SK-N-SH (cell line): ENCODE data around the gene KIAA1549. TPM values are rescaled to one million over a fixed set of nuclear protein-coding genes. Genes with fewer than 3 reads are reported as not detected.

Experiments used
- CTCF ChIA-PET: fragments of 300-600, 350-600 bp; formaldehyde crosslinking; extraction: SDS; loops from one replicate; lab custom pipeline; 2021; lab: Yijun Ruan, JAX
- POLR2A ChIA-PET: fragments of 350-600 bp; sonication (Branson Sonifier 250); formaldehyde crosslinking; extraction: SDS; loops from one replicate; lab custom pipeline; 2020; ENCODE audit warnings: antibody characterized with exemption, inconsistent platforms; lab: Yijun Ruan, JAX
- DNase-seq: peaks from one replicate; pipeline ENCODE4 v3.0.0; 2012
- H2AFZ ChIP-seq: fragments of 200-600 bp; sonication (generic); 2 replicates; pipeline ENCODE4 v1.8.1; 2016; ENCODE audit warnings: antibody characterized with exemption, mild to moderate bottlenecking, low read depth
- H3F3A ChIP-seq: fragments of 200-600 bp; sonication (generic); replicated peaks from 2 replicates; pipeline ENCODE3; 2016; ENCODE audit warnings: antibody characterized with exemption, mild to moderate bottlenecking; ENCODE audit not compliant: insufficient read depth
- H3K27ac ChIP-seq, 2 experiments: fragments of 200-500 bp in 1 of 2; fragments of 200-600 bp in 1 of 2; sonication (Bioruptor generic) in 1 of 2; sonication (generic), shearing (Covaris generic) in 1 of 2; 2 replicates each; pipeline versions ENCODE4 v1.5.1 to v1.6.1; 2014 to 2016; ENCODE audit warnings: low read depth in 2 of 2, inconsistent platforms in 1 of 2, low read length in 1 of 2, mild to moderate bottlenecking in 1 of 2, mixed read lengths in 1 of 2
- H3K27me3 ChIP-seq: fragments of 200-600 bp; sonication (generic), shearing (Covaris generic); 2 replicates; pipeline ENCODE4 v1.6.1; 2016; ENCODE audit warnings: mixed run types; ENCODE audit not compliant: insufficient read depth
- H3K36me3 ChIP-seq, 2 experiments: fragments of 200-500 bp in 1 of 2; fragments of 200-600 bp in 1 of 2; sonication (Bioruptor generic) in 1 of 2; sonication (generic) in 1 of 2; replicated peaks in 1 of 2; 2 replicates each; pipeline versions ENCODE3 to v1.5.1; 2014 to 2016; ENCODE audit warnings: low read length in 1 of 2, mild to moderate bottlenecking in 1 of 2; ENCODE audit not compliant: insufficient read depth in 2 of 2, control insufficient read depth in 1 of 2
- H3K4me1 ChIP-seq, 2 experiments: fragments of 200-500 bp in 1 of 2; fragments of 200-600 bp in 1 of 2; sonication (Bioruptor generic) in 1 of 2; sonication (generic), shearing (Covaris generic) in 1 of 2; 2 replicates each; pipeline versions ENCODE4 v1.5.1 to v1.6.1; 2014 to 2016; ENCODE audit warnings: low read depth in 1 of 2, low read length in 1 of 2, mixed run types in 1 of 2; ENCODE audit not compliant: insufficient read depth in 2 of 2, control insufficient read depth in 1 of 2
- H3K4me2 ChIP-seq: fragments of 200-600 bp; sonication (generic), shearing (Covaris generic); 2 replicates; pipeline ENCODE4 v1.6.1; 2017; ENCODE audit warnings: mixed run types
- H3K4me3 ChIP-seq, 2 experiments: fragments of 200-500 bp in 1 of 2; fragments of 200-600 bp in 1 of 2; sonication (Bioruptor generic) in 1 of 2; sonication (generic), shearing (Covaris generic) in 1 of 2; 2 replicates each; pipeline versions ENCODE4 v1.5.1 to v1.8.1; 2014 to 2016; ENCODE audit warnings: low read depth in 2 of 2, inconsistent platforms in 1 of 2, low read length in 1 of 2, mild to moderate bottlenecking in 1 of 2, mixed read lengths in 1 of 2, moderate library complexity in 1 of 2
- H3K79me2 ChIP-seq: fragments of 200-600 bp; sonication (generic); 2 replicates; pipeline ENCODE4 v1.8.1; 2017; ENCODE audit warnings: mild to moderate bottlenecking; ENCODE audit not compliant: insufficient read depth
- H3K9ac ChIP-seq: fragments of 200-600 bp; sonication (generic); 2 replicates; pipeline ENCODE4 v1.6.1; 2017; ENCODE audit warnings: mixed run types
- H3K9me2 ChIP-seq: fragments of 200-600 bp; sonication (generic); 2 replicates; pipeline ENCODE4 v1.6.1; 2017; ENCODE audit warnings: mixed run types
- H3K9me3 ChIP-seq: fragments of 200-600 bp; sonication (generic); 2 replicates; pipeline ENCODE4 v1.6.1; 2017; ENCODE audit warnings: mixed run types, mild to moderate bottlenecking, moderate library complexity
- H4K20me1 ChIP-seq: fragments of 200-600 bp; sonication (generic); 2 replicates; pipeline ENCODE4 v1.6.1; 2017; ENCODE audit warnings: mild to moderate bottlenecking, mixed run types; ENCODE audit not compliant: insufficient read depth
- CHD2 ChIP-seq: fragments of 150-350 bp; IDR thresholded peaks from 2 replicates; pipeline ENCODE4 v1.6.1; 2018; ENCODE audit warnings: low read length; ENCODE audit not compliant: partially characterized antibody
- EZH2phosphoT487 ChIP-seq: fragments of 200-600 bp; sonication (generic); IDR thresholded peaks from 2 replicates; pipeline ENCODE4 v1.6.1; 2017; ENCODE audit warnings: low read depth, mixed run types, mild to moderate bottlenecking, antibody characterized with exemption, moderate library complexity, borderline replicate concordance
- FOXJ3 ChIP-seq: sonication (generic); formaldehyde crosslinking; IDR thresholded peaks from 2 replicates; pipeline ENCODE4 v1.5.1; 2020; ENCODE audit warnings: mild to moderate bottlenecking, missing genetic modification reagents
- GABPA ChIP-seq: IDR thresholded peaks from 2 replicates; pipeline ENCODE4 v1.4.0; 2012; ENCODE audit warnings: low read depth, mild to moderate bottlenecking
- GATA2 ChIP-seq: sonication (generic); formaldehyde crosslinking; IDR thresholded peaks from 2 replicates; pipeline ENCODE4 v1.5.0; 2020; ENCODE audit warnings: mild to moderate bottlenecking, missing genetic modification reagents
- JUND ChIP-seq: IDR thresholded peaks from 2 replicates; pipeline ENCODE4 v1.4.0; 2012
- NFIC ChIP-seq: IDR thresholded peaks from 2 replicates; pipeline ENCODE4 v1.4.0; 2012; ENCODE audit warnings: borderline replicate concordance
- POLR2AphosphoS5 ChIP-seq: IDR thresholded peaks from 2 replicates; pipeline ENCODE4 v1.6.1; 2012; ENCODE audit warnings: low read depth, low read length
- RAD21 ChIP-seq: IDR thresholded peaks from 2 replicates; pipeline ENCODE4 v1.6.1; 2012; ENCODE audit warnings: mild to moderate bottlenecking, low read length
- REST ChIP-seq: IDR thresholded peaks from 2 replicates; pipeline ENCODE4 v1.6.1; 2012; ENCODE audit warnings: mild to moderate bottlenecking, low read depth, low read length, moderate library complexity
- RFX5 ChIP-seq: IDR thresholded peaks from 2 replicates; pipeline ENCODE4 v1.6.1; 2012; ENCODE audit warnings: mild to moderate bottlenecking, improper control_type of control experiment, low read length
- TAF1 ChIP-seq: IDR thresholded peaks from 2 replicates; pipeline ENCODE4 v1.6.1; 2012; ENCODE audit warnings: low read depth, mild to moderate bottlenecking, low read length, moderate library complexity, borderline replicate concordance
- TCF12 ChIP-seq: IDR thresholded peaks from 2 replicates; pipeline ENCODE4 v1.4.0; 2012
- USF1 ChIP-seq: IDR thresholded peaks from 2 replicates; pipeline ENCODE4 v1.4.0; 2012; ENCODE audit warnings: low read depth, borderline replicate concordance
- USF2 ChIP-seq: fragments of 150-350 bp; IDR thresholded peaks from 2 replicates; pipeline ENCODE4 v1.6.1; 2017; ENCODE audit warnings: antibody characterized with exemption, low read length, low read depth, borderline replicate concordance
- WGBS: methylation state at CpG from one replicate; pipeline ENCODE4 v1.1.6; 2017; ENCODE audit warnings: low lambda C conversion rate; 5-methylcytosine and 5-hydroxymethylcytosine counted together
- polyA plus RNA-seq, 3 experiments: library from polyadenylated mRNA; depleted of rRNA; stranded (reverse); fragments of >200 nt; gene quantifications; 2 replicates each; pipeline ENCODE4 v1.2.3, GENCODE V29; 2012

Gene KIAA1549
- polyA plus RNA-seq, 1 of the 3 experiments (the other 2 are of a cell fraction), result 3.6 TPM

- TF ChIP-seq FOXJ3 (CRISPR knock-in tag) (no peak), GABPA (no peak), JUND (no peak), REST (no peak), CHD2 (no peak)
Measured at GRCh38 chr7:138919216-138919615, 62.0 kb downstream of the KIAA1549 start (continued).

GRCh38 chr7:138918756-138919155 lies 62.4 kb downstream of the KIAA1549 start:
- no peak for DNase-seq
- Histone ChIP-seq H3K36me3 (peaks cover 9 to 33% of the 10 kb centered on the region in 2 experiments), H3K9me3 (no peaks in the 10 kb centered on the region), H3K9me2 (no peaks in the 10 kb centered on the region), H3K9ac (no peak overlapping the region), H3K4me2 (no peak overlapping the region), H3K4me1 (peaks cover 0 to 5% of the 10 kb centered on the region in 2 experiments; a peak in 1 of 4 replicates), H2AFZ (no peak overlapping the region), H3K79me2 (peaks cover 4% of the 10 kb centered on the region; the same call in 1 of the 2 replicates)
- WGBS, result 92% methylated on average over 10 of the region's 10 CpGs
- ChIA-PET CTCF (interaction anchor here (2.5 to 8.7 kb wide), 2 partner anchors 10 to 32 kb away, joined by 13 to 41 read pairs; no protein-coding TSS in a partner anchor), POLR2A (no interaction called here)
- TF ChIP-seq RFX5, result no peak
- no peak for TF ChIP-seq FOXJ3 (CRISPR knock-in tag)
- no peak for TF ChIP-seq USF1
- no peak for TF ChIP-seq RAD21
- no peak for TF ChIP-seq NFIC
- TF ChIP-seq, all 33 proteins: peak for 0
- no peaks in the 10 kb centered on the region for H3K27me3 ChIP-seq
- H3F3A ChIP-seq, result no peaks in the 10 kb centered on the region
- no peaks in the 10 kb centered on the region for H4K20me1 ChIP-seq
- no peak overlapping the region for H3K27ac ChIP-seq
- H3K4me3 ChIP-seq, result no peak overlapping the region

- 98% methylated on average over 13 of the region's 13 CpGs for WGBS
- DNase-seq, result no peak
- no peak overlapping the region for H3K27ac ChIP-seq
- peaks cover 4% of the 10 kb centered on the region; the same call in 1 of the 2 replicates for H3K79me2 ChIP-seq
- no peak overlapping the region for H3K4me2 ChIP-seq
- H2AFZ ChIP-seq, result no peak overlapping the region
- H3K4me1 ChIP-seq, result peaks cover 0 to 5% of the 10 kb centered on the region in 2 experiments; a peak in 1 of 4 replicates
- no peaks in the 10 kb centered on the region for H4K20me1 ChIP-seq
- POLR2A ChIA-PET, result no interaction called here
- no peaks in the 10 kb centered on the region for H3K27me3 ChIP-seq
- no peaks in the 10 kb centered on the region for H3K9me3 ChIP-seq
- peaks cover 14 to 33% of the 10 kb centered on the region in 2 experiments for H3K36me3 ChIP-seq
- no peaks in the 10 kb centered on the region for H3K9me2 ChIP-seq
- H3F3A ChIP-seq, result no peaks in the 10 kb centered on the region
- H3K4me3 ChIP-seq, result no peak overlapping the region
- TF ChIP-seq EZH2phosphoT487 (no peak), GATA2 (CRISPR knock-in tag) (no peak), JUND (no peak), USF2 (no peak), POLR2AphosphoS5 (no peak), TAF1 (no peak), TCF12 (no peak), RAD21 (no peak)
- no peak overlapping the region for H3K9ac ChIP-seq
- CTCF ChIA-PET, result interaction anchor here (2.5 to 8.7 kb wide), 2 partner anchors 9 to 31 kb away, joined by 13 to 41 read pairs; no protein-coding TSS in a partner anchor
Measured at GRCh38 chr7:138918176-138918575, 63.0 kb downstream of the KIAA1549 start.
